K562 (cell line): ENCODE results near the gene ASIC3. TPM values are rescaled to one million over a fixed set of nuclear protein-coding genes. Genes with fewer than 3 reads are reported as not detected.

Experiments
- CHCHD3 ChIP-seq: fragments of 250-450 bp; sonication (Bioruptor Pico); IDR thresholded peaks from 2 replicates; pipeline ENCODE4 v2.1.2; 2022; ENCODE audit warnings: mild to moderate bottlenecking
- E2F3 ChIP-seq: fragments of 250-450 bp; sonication (Bioruptor Pico); IDR thresholded peaks from 2 replicates; pipeline ENCODE4 v1.4.0; 2020; ENCODE audit warnings: mild to moderate bottlenecking
- ESRRA ChIP-seq: fragments of 450-650 bp; IDR thresholded peaks from 2 replicates; pipeline ENCODE4 v1.6.1; 2014; ENCODE audit warnings: low read depth, mild to moderate bottlenecking, moderate library complexity, borderline replicate concordance
- ETV6 ChIP-seq, 3 experiments: fragments of 150-350 bp in 1 of 3; sonication (generic) in 1 of 3; formaldehyde crosslinking in 1 of 3; IDR thresholded peaks; 2 replicates each; pipeline versions ENCODE4 v1.6.1 to v1.8.0; 2014 to 2022; ENCODE audit warnings: borderline replicate concordance in 2 of 3, low read depth in 2 of 3, antibody characterized with exemption in 1 of 3, low read length in 1 of 3, mild to moderate bottlenecking in 1 of 3, missing genetic modification reagents in 1 of 3
- MTA1 ChIP-seq: fragments of 450-650 bp; IDR thresholded peaks from 2 replicates; pipeline ENCODE4 v1.6.1; 2017; ENCODE audit warnings: borderline replicate concordance
- MYNN ChIP-seq, 2 experiments: sonication (generic); formaldehyde crosslinking in 1 of 2; IDR thresholded peaks; 2 replicates each; pipeline versions ENCODE4 v1.5.0 to v1.6.1; 2016 to 2020; ENCODE audit warnings: antibody characterized with exemption in 1 of 2, missing genetic modification reagents in 1 of 2
- NFE2 ChIP-seq: IDR thresholded peaks from 2 replicates; pipeline ENCODE4 v1.6.1; 2014; ENCODE audit warnings: antibody characterized with exemption, low read depth
- PPARD ChIP-seq: fragments of 250-450 bp; sonication (Bioruptor Pico); IDR thresholded peaks from 2 replicates; pipeline ENCODE4 v1.8.0; 2022; ENCODE audit warnings: inconsistent platforms, mild to moderate bottlenecking, moderate library complexity
- ZKSCAN3 ChIP-seq: fragments of 250-450 bp; sonication (Bioruptor Pico); IDR thresholded peaks from 2 replicates; pipeline ENCODE4 v1.4.0; 2020
- ZNF239 ChIP-seq: fragments of 250-450 bp; sonication (Bioruptor Pico); IDR thresholded peaks from 2 replicates; pipeline ENCODE4 v1.4.0; 2020; ENCODE audit warnings: mild to moderate bottlenecking
- ZNF717 ChIP-seq: fragments of 250-450 bp; sonication (Bioruptor Pico); IDR thresholded peaks from 2 replicates; pipeline ENCODE4 v1.5.0; 2021
- ZNF764 ChIP-seq: fragments of 250-450 bp; sonication (Bioruptor Pico); IDR thresholded peaks from 2 replicates; pipeline ENCODE4 v1.4.0; 2020; ENCODE audit warnings: low read depth, mild to moderate bottlenecking, moderate library complexity
- polyA plus RNA-seq, 8 experiments: library from polyadenylated mRNA; depleted of rRNA in 4 of 8; stranded (reverse) in 5 of 8; unstranded in 3 of 8; fragments of >200 nt; fragmentation: Nextera tagmentation in 2 of 8; fragmentation: Illumina TruSeq in 1 of 8; extraction: Ambion mirVana in 2 of 8; extraction: Trizol in 1 of 8; gene quantifications; 2 replicates each; pipeline versions ENCODE4 v1.2.1 to v1.2.3, GENCODE V29; 2011 to 2014; ENCODE audit warnings: inconsistent platforms in 1 of 8, missing spikeins in 1 of 8
- total RNA-seq, 7 experiments: library from RNA; depleted of rRNA in 6 of 7; stranded (reverse); fragments of >200 nt in 6 of 7; fragmentation: Illumina TruSeq in 2 of 7; extraction: Trizol in 2 of 7; gene quantifications; 2 replicates each; pipeline versions ENCODE4 v1.2.1 to v1.2.3, GENCODE V29; 2011 to 2021; ENCODE audit warnings: low replicate concordance in 1 of 7
- TF ChIP-seq, protein P1 (sequence below): sonication (generic); formaldehyde crosslinking; IDR thresholded peaks from 2 replicates; pipeline ENCODE4 v1.4.0; 2020; ENCODE audit warnings: mild to moderate bottlenecking, missing genetic modification reagents
- TF ChIP-seq, protein P2 (sequence below): sonication (generic); formaldehyde crosslinking; IDR thresholded peaks from 2 replicates; pipeline ENCODE4 v1.8.0; 2022; ENCODE audit warnings: mild to moderate bottlenecking, missing genetic modification reagents
- TF ChIP-seq, protein P3 (sequence below), 3 experiments: fragments of 200-800 bp in 1 of 3; sonication (Bioruptor generic) in 1 of 3; sonication (generic) in 1 of 3; formaldehyde crosslinking in 1 of 3; IDR thresholded peaks; 2 replicates each; pipeline versions ENCODE4 v1.6.1 to v1.8.0; 2016 to 2022; ENCODE audit warnings: mild to moderate bottlenecking in 2 of 3, missing compliant biosample characterization in 2 of 3, missing genetic modification characterization in 2 of 3, missing genetic modification reagents in 1 of 3
- TF ChIP-seq, protein P4 (sequence below): fragments of 200-800 bp; sonication (Bioruptor generic); IDR thresholded peaks from 2 replicates; pipeline ENCODE4 v1.6.1; 2017; ENCODE audit warnings: missing genetic modification characterization, missing compliant biosample characterization
- TF ChIP-seq, protein P5 (sequence below): fragments of 450-650 bp; IDR thresholded peaks from 2 replicates; pipeline ENCODE4 v1.6.1; 2017; ENCODE audit warnings: antibody characterized with exemption, mild to moderate bottlenecking

The ASIC3 gene
- total and polyA plus RNA-seq, 9 of the 15 experiments (the other 6 are each of a cell fraction or from before 2014, with no cell fraction given): 0.11 to 5.0 (median 0.87) TPM

DNA sequence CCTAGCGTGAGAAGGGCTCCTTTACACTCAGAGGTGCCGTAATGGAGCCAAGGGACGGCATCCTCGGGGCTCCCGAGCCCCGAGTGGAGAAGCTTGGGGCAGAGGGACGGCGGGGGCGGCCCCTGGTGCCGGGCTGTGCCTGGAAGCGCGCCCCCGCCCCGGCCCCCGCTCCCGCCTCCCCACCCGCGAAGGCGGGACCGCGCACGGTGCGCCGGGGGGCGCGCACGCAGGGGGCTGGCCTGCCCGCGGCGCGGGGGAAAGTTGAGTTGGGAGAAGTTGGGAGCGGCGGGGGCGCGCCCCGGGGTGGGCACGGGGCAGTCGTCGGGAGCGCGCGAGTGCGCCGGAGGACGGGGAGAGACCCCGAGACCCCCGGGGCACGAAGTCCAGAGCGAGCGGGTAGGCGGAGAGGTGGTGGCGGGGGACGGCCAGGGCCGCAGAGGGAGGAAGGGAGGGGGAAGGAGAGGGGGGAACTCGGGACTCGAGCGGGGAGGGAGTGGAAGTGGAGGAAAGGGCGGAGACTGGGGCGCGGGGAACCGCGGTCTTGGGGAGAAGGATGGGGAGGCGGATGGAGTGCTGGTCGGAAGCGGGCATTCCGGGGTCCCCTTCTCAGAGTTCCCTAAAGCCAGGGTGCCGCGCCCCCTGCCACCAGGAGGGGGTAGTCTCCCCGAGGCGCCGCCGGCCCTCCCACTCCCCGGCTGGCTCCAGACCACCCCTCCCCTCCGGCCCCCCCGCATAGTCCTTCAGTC, 11.2 kb downstream of the ASIC3 start, which contains the start of gene SLC4A2 (continued):
- TF ChIP-seq, protein P1, sequence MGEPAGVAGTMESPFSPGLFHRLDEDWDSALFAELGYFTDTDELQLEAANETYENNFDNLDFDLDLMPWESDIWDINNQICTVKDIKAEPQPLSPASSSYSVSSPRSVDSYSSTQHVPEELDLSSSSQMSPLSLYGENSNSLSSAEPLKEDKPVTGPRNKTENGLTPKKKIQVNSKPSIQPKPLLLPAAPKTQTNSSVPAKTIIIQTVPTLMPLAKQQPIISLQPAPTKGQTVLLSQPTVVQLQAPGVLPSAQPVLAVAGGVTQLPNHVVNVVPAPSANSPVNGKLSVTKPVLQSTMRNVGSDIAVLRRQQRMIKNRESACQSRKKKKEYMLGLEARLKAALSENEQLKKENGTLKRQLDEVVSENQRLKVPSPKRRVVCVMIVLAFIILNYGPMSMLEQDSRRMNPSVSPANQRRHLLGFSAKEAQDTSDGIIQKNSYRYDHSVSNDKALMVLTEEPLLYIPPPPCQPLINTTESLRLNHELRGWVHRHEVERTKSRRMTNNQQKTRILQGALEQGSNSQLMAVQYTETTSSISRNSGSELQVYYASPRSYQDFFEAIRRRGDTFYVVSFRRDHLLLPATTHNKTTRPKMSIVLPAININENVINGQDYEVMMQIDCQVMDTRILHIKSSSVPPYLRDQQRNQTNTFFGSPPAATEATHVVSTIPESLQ (CRISPR knock-in tag): no peak; the same call in 1 of the 2 replicates
- TF ChIP-seq ZNF717 (CRISPR knock-in tag): no peak
- TF ChIP-seq ZNF239: no peak
- no peak for TF ChIP-seq PPARD (CRISPR knock-in tag)
- TF ChIP-seq, protein P2, sequence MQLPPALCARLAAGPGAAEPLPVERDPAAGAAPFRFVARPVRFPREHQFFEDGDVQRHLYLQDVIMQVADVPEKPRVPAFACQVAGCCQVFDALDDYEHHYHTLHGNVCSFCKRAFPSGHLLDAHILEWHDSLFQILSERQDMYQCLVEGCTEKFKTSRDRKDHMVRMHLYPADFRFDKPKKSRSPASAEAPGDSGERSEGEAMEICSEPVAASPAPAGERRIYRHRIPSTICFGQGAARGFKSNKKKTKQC (CRISPR knock-in tag): no peak
- TF ChIP-seq MYNN (IDR thresholded peaks at IDR 0.05): 0 out of 2 replicates have a peak, but pooled peaks have one; percentile 32
- no peak for TF ChIP-seq MYNN (CRISPR knock-in tag; IDR thresholded peaks at IDR 0.05)
- TF ChIP-seq ZKSCAN3 (CRISPR knock-in tag): no peak
- no peak for TF ChIP-seq E2F3 (CRISPR knock-in tag)
- TF ChIP-seq NFE2: no peak
- TF ChIP-seq, protein P3, sequence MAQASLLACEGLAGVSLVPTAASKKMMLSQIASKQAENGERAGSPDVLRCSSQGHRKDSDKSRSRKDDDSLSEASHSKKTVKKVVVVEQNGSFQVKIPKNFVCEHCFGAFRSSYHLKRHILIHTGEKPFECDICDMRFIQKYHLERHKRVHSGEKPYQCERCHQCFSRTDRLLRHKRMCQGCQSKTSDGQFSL (CRISPR knock-in tag; IDR thresholded peaks at IDR 0.05): no peak
- TF ChIP-seq, protein P3 (tag; IDR thresholded peaks at IDR 0.05): 0 out of 4 replicates have a peak, but pooled peaks of 1 of the 2 experiments have one; percentile 45
- peak; percentile 43; the same call in 1 of the 2 replicates for TF ChIP-seq MTA1
- TF ChIP-seq CHCHD3: no peak
- no peak for TF ChIP-seq ETV6 (IDR thresholded peaks at IDR 0.05; ENCODE audit: borderline replicate concordance in 1 of 2, low read depth in 2 of 2, low read length in 1 of 2)
- TF ChIP-seq ETV6 (CRISPR knock-in tag; IDR thresholded peaks at IDR 0.05; ENCODE audit: borderline replicate concordance): no peak
- TF ChIP-seq ESRRA: no peak; the same call in 1 of the 2 replicates
- TF ChIP-seq ZNF764 (CRISPR knock-in tag): peak; percentile 100
- TF ChIP-seq, protein P4, sequence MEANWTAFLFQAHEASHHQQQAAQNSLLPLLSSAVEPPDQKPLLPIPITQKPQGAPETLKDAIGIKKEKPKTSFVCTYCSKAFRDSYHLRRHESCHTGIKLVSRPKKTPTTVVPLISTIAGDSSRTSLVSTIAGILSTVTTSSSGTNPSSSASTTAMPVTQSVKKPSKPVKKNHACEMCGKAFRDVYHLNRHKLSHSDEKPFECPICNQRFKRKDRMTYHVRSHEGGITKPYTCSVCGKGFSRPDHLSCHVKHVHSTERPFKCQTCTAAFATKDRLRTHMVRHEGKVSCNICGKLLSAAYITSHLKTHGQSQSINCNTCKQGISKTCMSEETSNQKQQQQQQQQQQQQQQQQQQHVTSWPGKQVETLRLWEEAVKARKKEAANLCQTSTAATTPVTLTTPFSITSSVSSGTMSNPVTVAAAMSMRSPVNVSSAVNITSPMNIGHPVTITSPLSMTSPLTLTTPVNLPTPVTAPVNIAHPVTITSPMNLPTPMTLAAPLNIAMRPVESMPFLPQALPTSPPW: peak; percentile 99
- TF ChIP-seq, protein P5, sequence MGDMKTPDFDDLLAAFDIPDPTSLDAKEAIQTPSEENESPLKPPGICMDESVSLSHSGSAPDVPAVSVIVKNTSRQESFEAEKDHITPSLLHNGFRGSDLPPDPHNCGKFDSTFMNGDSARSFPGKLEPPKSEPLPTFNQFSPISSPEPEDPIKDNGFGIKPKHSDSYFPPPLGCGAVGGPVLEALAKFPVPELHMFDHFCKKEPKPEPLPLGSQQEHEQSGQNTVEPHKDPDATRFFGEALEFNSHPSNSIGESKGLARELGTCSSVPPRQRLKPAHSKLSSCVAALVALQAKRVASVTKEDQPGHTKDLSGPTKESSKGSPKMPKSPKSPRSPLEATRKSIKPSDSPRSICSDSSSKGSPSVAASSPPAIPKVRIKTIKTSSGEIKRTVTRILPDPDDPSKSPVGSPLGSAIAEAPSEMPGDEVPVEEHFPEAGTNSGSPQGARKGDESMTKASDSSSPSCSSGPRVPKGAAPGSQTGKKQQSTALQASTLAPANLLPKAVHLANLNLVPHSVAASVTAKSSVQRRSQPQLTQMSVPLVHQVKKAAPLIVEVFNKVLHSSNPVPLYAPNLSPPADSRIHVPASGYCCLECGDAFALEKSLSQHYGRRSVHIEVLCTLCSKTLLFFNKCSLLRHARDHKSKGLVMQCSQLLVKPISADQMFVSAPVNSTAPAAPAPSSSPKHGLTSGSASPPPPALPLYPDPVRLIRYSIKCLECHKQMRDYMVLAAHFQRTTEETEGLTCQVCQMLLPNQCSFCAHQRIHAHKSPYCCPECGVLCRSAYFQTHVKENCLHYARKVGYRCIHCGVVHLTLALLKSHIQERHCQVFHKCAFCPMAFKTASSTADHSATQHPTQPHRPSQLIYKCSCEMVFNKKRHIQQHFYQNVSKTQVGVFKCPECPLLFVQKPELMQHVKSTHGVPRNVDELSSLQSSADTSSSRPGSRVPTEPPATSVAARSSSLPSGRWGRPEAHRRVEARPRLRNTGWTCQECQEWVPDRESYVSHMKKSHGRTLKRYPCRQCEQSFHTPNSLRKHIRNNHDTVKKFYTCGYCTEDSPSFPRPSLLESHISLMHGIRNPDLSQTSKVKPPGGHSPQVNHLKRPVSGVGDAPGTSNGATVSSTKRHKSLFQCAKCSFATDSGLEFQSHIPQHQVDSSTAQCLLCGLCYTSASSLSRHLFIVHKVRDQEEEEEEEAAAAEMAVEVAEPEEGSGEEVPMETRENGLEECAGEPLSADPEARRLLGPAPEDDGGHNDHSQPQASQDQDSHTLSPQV: no peak
